Breast epithelium (tissue), 4 donors: ENCODE measurements around the gene PKHD1. TPM values are rescaled to one million over a fixed set of nuclear protein-coding genes. Genes with fewer than 3 reads are reported as not detected.

Source experiments
- DNase-seq, 2 donors: peaks; one replicate each; pipeline ENCODE4 v3.0.0-alpha.2; 2019; ENCODE audit warnings: low spot score in 2 of 2
- H3K27ac ChIP-seq, 2 donors: fragments of 200-600 bp; sonication (generic) in 1 of 2; one replicate each; pipeline ENCODE4 v1.5.1; 2016 to 2019; ENCODE audit warnings: mild to moderate bottlenecking in 1 of 2
- H3K27me3 ChIP-seq, 2 donors: fragments of 200-600 bp; sonication (generic) in 1 of 2; one replicate each; pipeline versions ENCODE4 v1.5.1 to v1.6.0; 2017 to 2019; ENCODE audit warnings: control low read depth in 1 of 2, mild to moderate bottlenecking in 1 of 2
- H3K36me3 ChIP-seq: fragments of 200-600 bp; one replicate; pipeline ENCODE4 v1.5.1; 2019
- H3K4me1 ChIP-seq, 2 donors: fragments of 200-600 bp; sonication (generic); one replicate each; pipeline ENCODE4 v1.5.1; 2016 to 2019; ENCODE audit warnings: control low read depth in 1 of 2
- H3K4me3 ChIP-seq, 3 donors: fragments of 200-600 bp; sonication (generic); 1 replicate in 2 of 3; 2 replicates in 1 of 3; pipeline ENCODE4 v1.5.1; 2016 to 2019; ENCODE audit warnings: mild to moderate bottlenecking in 3 of 3, moderate library complexity in 2 of 3
- H3K9me3 ChIP-seq, 2 donors: fragments of 200-600 bp; sonication (generic) in 1 of 2; one replicate each; pipeline ENCODE4 v1.5.1; 2016 to 2019; ENCODE audit warnings: control low read depth in 1 of 2
- POLR2A ChIP-seq: fragments of 450-650 bp; IDR thresholded peaks from one replicate; pipeline ENCODE4 v1.6.1; 2016; ENCODE audit warnings: antibody characterized with exemption, mild to moderate bottlenecking, moderate library complexity
- POLR2AphosphoS5 ChIP-seq, 3 donors: sonication (generic); formaldehyde crosslinking; IDR thresholded peaks; one replicate each; pipeline ENCODE4 v1.6.1; 2017; ENCODE audit warnings: antibody characterized with exemption in 3 of 3
- intact Hi-C: fragments of 100-400 bp; cut with DNase I; formaldehyde crosslinking; loops from one replicate; pipeline ENCODE4 v1.15.1; 2023; ENCODE audit warnings: low total_unique reads
- total RNA-seq, 3 donors: library from RNA; depleted of rRNA; stranded (reverse); fragments of >200 nt; gene quantifications; one replicate each; pipeline ENCODE4 v1.1.0, GENCODE V29; 2016
- TF ChIP-seq, protein P1 (sequence below), 3 donors: fragments of 450-650 bp; IDR thresholded peaks; one replicate each; pipeline ENCODE4 v1.5.1; 2016 to 2017; ENCODE audit warnings: antibody characterized with exemption in 3 of 3, mild to moderate bottlenecking in 3 of 3, moderate library complexity in 3 of 3

The PKHD1 gene
- total RNA-seq, 3 donors from 2014 or later: 0.44 to 1.1 (median 0.66) TPM

DNA sequence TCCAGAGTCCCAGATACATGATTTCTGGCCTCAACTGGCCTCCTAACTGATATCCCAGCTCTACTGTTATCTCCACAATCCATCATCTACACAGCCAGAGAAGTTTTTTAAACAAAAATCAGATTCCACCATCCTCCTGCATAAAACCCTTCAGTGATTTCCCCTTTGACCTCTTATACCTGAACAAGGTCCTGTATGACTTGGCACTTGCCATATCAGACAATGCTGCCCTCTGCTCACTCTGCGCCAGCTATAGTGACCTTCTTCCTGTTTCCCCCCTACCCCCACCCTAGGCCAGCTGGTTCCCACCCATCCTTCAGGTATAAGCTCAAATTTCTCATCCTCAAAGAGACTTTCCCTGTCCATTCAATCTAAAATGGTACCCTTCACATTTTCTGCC lies 322.2 kb downstream of the PKHD1 start:
- no peaks in the 10 kb centered on the region for H3K36me3 ChIP-seq
- TF ChIP-seq POLR2A: no peak
- TF ChIP-seq POLR2AphosphoS5 (IDR thresholded peaks at IDR 0.05): no peak
- TF ChIP-seq, protein P1, sequence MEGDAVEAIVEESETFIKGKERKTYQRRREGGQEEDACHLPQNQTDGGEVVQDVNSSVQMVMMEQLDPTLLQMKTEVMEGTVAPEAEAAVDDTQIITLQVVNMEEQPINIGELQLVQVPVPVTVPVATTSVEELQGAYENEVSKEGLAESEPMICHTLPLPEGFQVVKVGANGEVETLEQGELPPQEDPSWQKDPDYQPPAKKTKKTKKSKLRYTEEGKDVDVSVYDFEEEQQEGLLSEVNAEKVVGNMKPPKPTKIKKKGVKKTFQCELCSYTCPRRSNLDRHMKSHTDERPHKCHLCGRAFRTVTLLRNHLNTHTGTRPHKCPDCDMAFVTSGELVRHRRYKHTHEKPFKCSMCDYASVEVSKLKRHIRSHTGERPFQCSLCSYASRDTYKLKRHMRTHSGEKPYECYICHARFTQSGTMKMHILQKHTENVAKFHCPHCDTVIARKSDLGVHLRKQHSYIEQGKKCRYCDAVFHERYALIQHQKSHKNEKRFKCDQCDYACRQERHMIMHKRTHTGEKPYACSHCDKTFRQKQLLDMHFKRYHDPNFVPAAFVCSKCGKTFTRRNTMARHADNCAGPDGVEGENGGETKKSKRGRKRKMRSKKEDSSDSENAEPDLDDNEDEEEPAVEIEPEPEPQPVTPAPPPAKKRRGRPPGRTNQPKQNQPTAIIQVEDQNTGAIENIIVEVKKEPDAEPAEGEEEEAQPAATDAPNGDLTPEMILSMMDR (IDR thresholded peaks at IDR 0.05): no peak
- no peak overlapping the region for H3K27ac ChIP-seq
- intact Hi-C loops: no loop called here
- H3K4me3 ChIP-seq: no peak overlapping the region
- H3K4me1 ChIP-seq: no peaks in the 10 kb centered on the region
- DNase-seq: no peak
- no peaks in the 10 kb centered on the region for H3K27me3 ChIP-seq
- peaks cover 0 to 7% of the 10 kb centered on the region in 2 donors for H3K9me3 ChIP-seq

DNA sequence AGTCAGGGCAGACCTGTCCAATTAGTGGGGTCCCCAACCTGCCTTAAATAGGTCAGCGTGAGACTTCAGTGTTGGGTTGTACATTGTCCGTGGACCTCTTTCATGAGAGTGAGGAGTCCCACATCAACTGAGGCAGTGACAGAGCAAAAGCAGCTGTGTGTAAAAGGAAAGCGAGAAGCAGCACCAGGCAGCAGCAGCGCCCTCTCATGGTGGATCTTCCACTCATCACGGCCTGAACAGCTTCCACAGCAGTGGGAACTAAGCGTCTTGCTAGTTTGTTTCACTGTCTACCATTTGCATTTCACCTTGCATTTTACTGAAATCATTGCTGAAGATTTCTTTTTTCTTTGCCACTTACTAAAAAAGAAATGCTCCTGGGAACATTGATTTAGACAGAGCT lies 333.8 kb downstream of the PKHD1 start:
- no peak for TF ChIP-seq POLR2A
- Histone ChIP-seq H3K4me1 (no peaks in the 10 kb centered on the region), H3K9me3 (no peaks in the 10 kb centered on the region), H3K27me3 (no peaks in the 10 kb centered on the region), H3K36me3 (no peaks in the 10 kb centered on the region), H3K4me3 (no peak overlapping the region), H3K27ac (no peak overlapping the region)
- no peak for DNase-seq
- intact Hi-C loops: no loop called here

DNA sequence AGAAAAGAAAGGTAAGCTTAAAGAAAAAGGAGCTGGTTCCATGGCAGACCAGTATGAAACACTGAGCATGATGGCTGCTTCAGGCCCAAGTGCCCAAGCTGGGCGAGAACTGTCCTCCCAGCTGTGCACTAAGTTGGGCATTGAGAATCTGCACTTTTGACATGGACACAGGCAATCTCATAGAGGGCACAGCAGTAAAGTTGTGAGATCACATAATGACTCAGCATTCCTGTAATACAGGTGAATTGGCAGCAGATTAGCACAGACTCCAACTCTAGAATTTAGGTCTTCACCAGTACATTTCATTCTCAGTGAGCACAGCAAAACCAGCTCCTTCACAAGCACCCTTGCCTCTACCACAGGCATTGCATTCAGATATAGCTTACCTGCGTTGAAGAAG lies 343.4 kb downstream of the PKHD1 start:
- no peaks in the 10 kb centered on the region for H3K27me3 ChIP-seq
- no peak for DNase-seq
- no peak overlapping the region for H3K4me3 ChIP-seq
- no peaks in the 10 kb centered on the region for H3K36me3 ChIP-seq
- no peaks in the 10 kb centered on the region for H3K9me3 ChIP-seq
- no peaks in the 10 kb centered on the region for H3K4me1 ChIP-seq
- H3K27ac ChIP-seq: no peak overlapping the region
- TF ChIP-seq POLR2AphosphoS5 (IDR thresholded peaks at IDR 0.05) (no peak), POLR2A (no peak)
- TF ChIP-seq, protein P1 (IDR thresholded peaks at IDR 0.05): no peak
- intact Hi-C loops: no loop called here

DNA sequence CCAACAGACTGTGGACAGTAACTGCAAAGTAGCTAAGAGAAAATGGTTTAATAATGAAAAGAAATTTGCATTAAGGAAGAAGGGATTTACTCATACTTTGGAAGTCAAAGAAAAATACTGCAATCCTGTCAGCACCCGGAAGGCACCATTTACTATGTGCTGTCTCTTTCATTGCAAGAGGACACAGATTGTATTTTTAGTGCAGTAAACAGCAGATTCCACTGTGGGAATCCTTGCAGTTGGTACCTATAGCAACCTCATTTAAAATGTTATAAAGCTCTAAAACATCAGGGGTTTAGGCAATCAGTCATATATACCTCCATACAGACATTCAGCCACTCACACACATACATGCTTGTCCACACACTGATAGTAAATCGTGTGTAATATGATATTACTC lies 346.8 kb downstream of the PKHD1 start:
- H3K27ac ChIP-seq: no peak overlapping the region
- no peaks in the 10 kb centered on the region for H3K4me1 ChIP-seq
- H3K36me3 ChIP-seq: no peaks in the 10 kb centered on the region
- H3K4me3 ChIP-seq: no peak overlapping the region
- intact Hi-C loops: no loop called here
- H3K9me3 ChIP-seq: no peaks in the 10 kb centered on the region
- H3K27me3 ChIP-seq: no peaks in the 10 kb centered on the region
- DNase-seq: no peak
- TF ChIP-seq POLR2A (no peak), POLR2AphosphoS5 (IDR thresholded peaks at IDR 0.05) (no peak)
- TF ChIP-seq, protein P1 (IDR thresholded peaks at IDR 0.05): no peak

DNA sequence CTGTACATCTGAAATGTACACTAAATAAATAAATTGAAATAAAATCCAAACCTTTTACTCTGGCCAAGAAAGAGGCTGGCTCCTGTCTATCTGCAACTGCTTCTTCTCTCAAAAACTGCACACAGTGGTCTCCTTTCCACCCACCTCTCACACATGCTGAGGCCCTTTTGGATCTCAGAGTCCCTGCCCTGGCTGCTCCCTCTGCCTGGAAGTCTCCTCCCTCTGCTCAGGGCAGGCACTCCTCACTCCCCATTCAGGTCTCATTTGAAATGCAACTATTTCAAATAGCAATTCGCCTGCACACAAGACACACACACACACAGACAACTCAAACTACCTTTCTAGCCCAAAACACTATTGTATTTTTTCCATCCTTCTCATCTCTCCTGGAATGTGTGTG lies 348.8 kb downstream of the PKHD1 start:
- no peak overlapping the region for H3K4me3 ChIP-seq
- no peaks in the 10 kb centered on the region for H3K27me3 ChIP-seq
- no peaks in the 10 kb centered on the region for H3K36me3 ChIP-seq
- no peaks in the 10 kb centered on the region for H3K9me3 ChIP-seq
- intact Hi-C loops: no loop called here
- H3K27ac ChIP-seq: no peak overlapping the region
- no peaks in the 10 kb centered on the region for H3K4me1 ChIP-seq
- DNase-seq: no peak
- no peak for TF ChIP-seq POLR2AphosphoS5 (IDR thresholded peaks at IDR 0.05)
- TF ChIP-seq POLR2A: no peak
- TF ChIP-seq, protein P1 (IDR thresholded peaks at IDR 0.05): no peak
